Activated T-helper 1 cell treated with Interleukin-2 at 50 U/mL for 16 hours (primary cell): Measurements from ENCODE around the gene HTR3A.
"Not testable (repeated sequence)": the region's sequence is repeated elsewhere in the genome, so short reads cannot be mapped to it uniquely, and the experiment has no call there.

ENCODE experiments used
- DNase-seq: peaks from one replicate; pipeline ENCODE4 v3.0.0-alpha.2; 2020; ENCODE audit warnings: low read depth

HTR3A gene

DNA sequence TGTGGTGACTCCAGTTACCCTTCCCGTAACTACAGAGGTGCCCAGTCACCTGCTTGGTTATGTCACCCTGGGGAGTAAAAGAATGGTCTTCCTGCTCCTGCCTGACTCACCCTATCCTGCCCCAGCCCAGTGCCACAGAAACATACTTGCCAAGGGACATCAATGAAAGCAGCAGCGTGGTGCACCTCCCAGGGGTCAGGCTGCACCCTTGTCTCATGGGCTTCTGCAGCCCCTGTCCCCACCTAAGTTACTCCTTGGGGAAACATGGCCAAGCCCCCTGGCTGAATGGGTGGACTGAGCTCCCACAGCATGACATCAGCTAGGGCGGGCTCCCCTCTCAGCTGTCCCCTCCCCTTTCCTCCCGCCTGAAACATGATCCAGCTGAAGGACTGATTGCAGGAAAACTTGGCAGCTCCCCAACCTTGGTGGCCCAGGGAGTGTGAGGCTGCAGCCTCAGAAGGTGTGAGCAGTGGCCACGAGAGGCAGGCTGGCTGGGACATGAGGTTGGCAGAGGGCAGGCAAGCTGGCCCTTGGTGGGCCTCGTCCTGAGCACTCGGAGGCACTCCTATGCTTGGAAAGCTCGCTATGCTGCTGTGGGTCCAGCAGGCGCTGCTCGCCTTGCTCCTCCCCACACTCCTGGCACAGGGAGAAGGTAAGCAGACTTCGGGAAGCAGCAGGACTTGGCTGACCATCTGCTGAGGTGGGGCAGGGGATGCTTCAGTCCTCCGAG, at the start of gene HTR3A:
Gene HTR3A, plus strand, starts transcription at position 368 of the 730 bp plus-strand sequence. Its CDS starts 218 bp downstream, at position 586.
- no peak for DNase-seq

DNA sequence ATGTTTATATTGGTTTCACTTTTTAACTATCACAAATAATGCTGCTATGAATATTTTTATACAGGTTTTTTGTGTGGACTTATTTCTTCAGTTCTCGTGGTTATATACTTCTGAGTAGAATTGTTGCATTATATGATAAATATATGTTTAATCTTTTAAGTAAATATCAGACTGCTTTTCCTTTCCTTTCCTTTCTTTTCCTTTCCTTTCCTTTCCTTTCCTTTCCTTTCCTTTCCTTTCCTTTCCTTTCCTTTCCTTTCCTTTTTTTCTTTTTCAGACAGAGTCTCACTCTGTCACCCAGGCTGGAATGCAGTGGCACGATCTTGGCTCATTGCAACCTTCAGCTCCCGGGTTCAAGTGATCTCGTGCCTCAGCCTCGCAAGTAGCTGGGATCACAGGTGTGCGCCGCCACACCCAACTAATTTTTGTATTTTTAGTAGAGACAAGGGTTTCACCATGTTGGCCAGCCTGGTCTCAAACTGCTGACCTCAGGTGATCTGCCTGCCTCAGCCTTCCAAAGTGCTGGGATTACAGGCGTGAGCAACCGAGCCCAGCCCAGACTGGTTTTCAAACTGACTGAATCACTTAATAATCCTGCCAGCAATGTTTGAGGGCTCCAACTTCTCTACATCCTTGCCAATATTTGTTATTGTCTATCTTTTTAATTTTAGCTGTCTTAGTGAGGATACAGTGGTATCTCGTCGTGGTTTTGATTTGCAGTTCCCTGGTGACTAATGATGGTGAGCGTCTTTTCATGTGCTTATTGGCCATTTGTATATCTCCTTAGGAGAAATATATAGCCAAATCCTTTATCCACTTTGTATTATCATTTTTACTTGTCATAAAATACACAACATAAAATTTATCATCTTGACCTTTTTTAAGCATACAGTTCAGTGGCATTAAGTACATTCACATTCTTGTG, 48.4 kb upstream of the HTR3A start:
- no peak for DNase-seq

GRCh38 chr11:113928311-113928710, 46.6 kb upstream of the HTR3A start:
- DNase-seq: no peak

DNA sequence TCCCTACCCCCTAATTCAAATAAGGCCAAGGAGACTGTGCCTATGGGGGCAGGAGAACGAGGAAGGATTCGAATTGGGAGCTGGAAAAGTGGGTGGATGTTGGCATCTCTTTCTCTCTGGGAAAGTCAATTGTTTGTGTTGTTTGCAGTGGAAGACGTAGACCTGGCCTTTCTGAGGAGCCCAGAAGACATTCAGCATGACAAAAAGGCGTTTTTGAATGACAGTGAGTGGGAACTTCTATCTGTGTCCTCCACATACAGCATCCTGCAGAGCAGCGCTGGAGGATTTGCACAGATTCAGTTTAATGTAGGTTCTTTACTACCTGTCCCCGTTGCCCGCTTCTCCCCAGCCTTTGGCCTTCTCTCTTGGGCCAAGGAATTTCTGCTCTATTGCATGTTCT, 42.1 kb upstream of the HTR3A start:
- DNase-seq: no peak

DNA sequence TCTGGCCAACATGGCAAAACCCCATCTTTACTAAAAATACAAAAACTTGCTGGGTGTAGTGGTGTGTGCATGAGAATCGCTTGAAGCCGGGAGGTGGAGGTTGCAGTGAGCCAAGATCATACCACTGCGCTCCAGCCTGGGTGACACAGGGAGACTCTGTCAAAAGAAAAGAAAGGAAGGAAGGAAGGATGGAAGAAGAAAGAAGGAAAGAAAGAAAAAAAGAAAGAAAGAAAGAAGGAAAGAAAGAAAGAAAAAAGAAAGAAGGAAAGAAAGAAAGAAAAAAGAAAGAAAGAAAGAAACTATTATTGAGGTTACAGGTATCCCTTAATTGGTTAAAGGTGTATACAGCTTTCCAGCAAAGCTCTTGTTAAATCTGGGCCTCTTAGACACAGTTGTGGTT, 40.7 kb upstream of the HTR3A start:
- DNase-seq: not testable (repeated sequence)

DNA sequence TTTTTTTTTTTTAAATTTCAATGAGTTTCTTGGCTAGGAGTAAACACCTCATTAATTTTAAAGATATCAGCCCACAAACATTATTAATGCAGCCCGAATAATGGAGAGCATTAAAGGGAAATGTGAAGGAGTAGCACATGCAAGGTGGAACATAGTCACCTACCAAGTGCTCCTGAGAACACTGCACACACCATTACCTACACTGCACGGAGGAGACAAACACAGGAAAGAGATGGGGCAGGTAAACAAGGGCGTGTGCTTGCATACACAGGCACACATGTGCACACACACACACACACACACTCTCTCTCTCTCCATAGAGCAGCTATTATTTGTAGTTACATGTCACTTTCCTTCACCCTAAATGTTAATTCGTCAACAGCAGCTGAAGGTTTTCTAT, 40.1 kb upstream of the HTR3A start:
- DNase-seq: no peak

- no peak for DNase-seq
Observed at GRCh38 chr11:113935858-113936257, 39.0 kb upstream of the HTR3A start.

- DNase-seq: no peak
Observed at GRCh38 chr11:113937918-113938317, 37.0 kb upstream of the HTR3A start.

- DNase-seq: no peak
Observed at GRCh38 chr11:113942256-113942655, 32.7 kb upstream of the HTR3A start.

DNA sequence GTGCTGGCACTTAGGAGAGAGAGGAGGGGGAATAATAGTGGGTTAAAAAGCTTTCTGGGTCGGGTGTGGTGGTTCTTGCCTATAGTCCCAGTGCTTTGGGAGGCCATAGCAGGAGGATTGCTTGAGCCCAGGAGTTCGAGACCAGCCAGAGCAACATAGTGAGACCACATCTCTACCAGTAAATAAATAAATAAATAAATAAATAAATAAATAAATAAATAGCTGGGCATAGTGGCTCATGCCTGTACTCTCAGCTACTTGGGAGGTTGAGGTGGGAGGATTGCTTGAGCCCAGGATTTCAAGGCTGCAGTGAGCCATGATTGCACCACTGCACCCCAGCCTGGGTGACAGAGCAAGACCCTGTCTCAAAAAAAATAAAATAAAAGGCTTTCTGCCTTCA, 28.7 kb upstream of the HTR3A start:
- DNase-seq: not testable (repeated sequence)

DNA sequence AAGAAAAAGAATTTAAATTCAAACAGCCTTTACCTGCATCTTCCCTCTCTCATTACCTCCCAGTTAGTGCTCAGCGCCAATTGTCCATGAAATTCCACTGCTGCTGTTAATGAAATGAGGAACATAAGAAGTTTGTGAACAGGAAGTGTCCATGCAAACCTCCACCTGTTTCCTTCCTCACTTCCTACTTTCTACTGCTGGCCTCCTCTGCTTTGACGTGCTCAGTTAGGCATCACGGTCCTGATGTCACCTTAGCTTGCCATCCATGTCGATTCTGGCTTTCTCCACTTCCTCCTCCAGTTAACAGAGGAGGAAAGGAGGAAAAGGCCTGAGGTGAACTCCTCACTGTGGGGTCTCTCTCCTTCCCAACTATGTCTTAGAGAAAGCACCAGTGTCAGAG, 26.9 kb upstream of the HTR3A start:
- DNase-seq: no peak

GRCh38 chr11:113949891-113950290, 25.0 kb upstream of the HTR3A start:
- DNase-seq: no peak

DNA sequence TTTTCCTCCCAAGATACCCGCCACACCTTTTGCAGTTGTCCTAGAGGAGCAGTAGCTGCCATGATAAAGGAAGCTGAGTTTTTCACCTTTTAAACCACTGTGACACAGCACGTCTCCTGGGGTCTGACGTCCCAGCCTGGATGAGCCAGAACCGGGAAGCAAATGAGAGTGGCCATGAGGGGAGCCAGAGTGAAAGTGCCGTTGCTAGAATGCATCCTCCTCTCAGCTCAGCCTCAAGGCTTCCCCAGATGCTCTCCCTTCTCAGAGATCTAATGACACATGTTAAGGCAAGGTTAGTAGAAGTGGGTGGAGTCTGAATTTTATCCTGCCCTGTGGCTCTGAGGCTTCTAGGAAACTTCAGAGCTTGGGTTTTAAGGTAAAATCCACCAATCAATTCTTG, 23.4 kb upstream of the HTR3A start:
- no peak for DNase-seq

- DNase-seq: no peak
Observed at GRCh38 chr11:113952070-113952469, 22.8 kb upstream of the HTR3A start.

DNA sequence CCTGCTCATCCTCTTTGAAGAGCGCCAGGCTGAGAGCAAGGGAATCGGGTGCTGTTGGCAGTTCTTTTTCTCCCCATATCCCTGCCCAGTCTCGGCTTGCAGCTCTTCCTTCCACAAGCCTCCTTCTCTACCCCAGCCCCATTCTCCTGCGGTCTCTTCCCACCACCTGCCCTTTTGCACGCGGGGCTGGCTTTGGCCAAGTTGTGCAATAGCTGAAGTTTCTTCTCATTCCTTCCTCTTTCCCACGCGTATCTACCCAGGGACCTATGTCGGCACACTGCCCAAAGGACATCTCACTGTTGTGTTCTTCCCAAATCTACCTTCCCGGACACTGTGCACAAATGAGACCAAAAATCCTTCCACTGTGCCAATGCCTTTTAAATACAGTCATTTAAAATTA, 22.3 kb upstream of the HTR3A start:
- no peak for DNase-seq

GRCh38 chr11:113954235-113954634, 20.7 kb upstream of the HTR3A start:
- no peak for DNase-seq

DNA sequence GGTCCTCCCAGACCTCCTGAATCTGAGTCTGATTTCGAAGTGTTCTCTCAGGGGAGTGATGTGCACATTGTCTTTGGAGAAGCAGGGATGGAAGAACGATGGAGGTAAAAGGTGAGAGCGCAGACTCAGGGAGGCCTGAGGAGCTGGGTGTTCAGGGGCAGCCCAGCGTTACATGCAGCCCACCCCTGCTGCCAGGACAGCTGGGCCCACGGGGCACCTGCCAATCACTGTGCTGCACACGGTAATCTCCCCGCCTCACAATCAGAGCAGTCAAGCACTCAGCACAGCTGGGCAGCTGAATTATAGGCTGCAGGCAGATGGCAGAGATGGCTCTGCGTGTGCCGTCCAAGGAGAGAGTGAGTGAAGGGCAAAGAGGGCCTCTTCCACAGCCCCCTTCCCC, 17.9 kb upstream of the HTR3A start:
- no peak for DNase-seq

DNA sequence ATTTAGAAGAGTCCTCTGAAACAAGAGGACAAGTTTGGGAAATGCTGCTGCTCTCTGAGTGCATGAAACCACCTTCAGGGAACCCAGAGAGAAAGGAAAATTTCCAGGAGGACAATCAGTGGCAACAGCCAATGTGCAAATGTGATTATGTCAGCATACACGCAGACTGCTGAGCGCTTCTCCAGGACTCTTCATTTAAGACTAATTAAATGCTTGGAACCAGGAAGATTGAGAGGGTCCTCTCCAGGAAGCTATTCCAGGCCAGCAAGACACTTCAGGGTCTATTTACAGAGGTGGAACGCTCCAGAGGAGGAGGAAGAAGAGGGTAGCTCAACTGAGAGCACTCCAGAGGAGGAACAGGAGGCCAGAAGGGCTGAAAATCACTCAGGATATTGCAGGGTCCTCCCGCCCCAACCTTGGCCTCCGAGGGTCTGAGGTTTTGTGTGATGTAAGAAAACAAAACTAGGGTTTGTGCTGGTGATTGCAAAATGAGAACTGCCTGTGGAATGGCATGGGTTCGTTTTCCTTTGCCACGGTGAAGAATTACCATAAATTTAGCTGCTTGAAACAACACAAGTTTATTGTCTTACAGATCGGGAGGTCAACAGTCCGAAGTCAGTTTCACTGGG, 14.1 kb upstream of the HTR3A start:
- no peak for DNase-seq

DNA sequence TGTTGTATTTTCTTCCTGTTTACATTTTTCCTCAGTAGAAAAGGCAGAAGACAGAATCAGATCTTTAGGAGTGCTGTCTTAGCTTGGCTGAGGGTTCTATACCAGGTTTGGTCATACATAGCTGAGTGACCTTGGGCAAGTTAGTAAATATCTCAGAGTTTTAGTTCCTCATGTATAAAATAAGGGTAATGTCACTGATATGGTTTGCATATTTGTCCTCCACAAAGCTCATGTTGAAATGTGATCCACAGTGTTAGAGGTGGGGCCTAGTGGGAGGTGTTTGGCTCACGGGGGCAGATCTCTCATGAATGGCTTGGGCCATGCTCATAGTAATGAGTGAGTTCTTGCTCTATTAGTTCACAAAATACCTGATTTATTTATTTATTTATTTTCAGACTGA, 7.5 kb upstream of the HTR3A start:
- no peak for DNase-seq

DNA sequence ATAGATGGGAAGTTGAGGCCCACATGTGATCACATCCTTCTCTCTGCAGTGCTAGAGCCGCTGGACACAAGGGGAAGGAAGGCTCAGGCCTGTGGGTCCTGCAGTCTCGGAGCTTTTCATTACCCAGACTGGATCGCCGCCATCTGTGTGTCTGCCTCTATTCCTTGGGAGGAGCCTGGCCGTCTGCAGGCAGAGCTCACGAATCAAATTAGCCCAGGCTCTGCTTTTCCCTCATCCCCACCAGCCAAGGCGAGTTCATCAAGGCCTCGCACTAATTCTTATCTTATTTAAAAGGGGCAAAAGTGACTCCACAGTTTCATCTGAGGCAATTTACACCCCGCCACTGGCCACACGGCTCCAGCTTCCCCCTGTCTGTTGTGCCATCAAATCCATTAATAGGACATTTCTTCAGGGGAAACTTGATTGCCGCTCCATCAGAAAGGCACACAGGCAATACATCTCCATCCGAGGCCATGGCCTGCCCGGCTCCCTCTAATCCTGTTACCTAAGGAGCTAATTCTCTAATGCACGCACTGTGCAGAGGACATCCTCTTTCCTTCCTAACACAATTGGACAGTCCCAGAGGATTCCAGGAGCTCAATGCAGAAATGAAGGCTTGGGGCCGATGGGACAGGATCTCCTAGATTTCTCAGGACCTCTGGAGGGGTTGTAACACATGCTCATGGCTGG, 3.3 kb upstream of the HTR3A start:
- no peak for DNase-seq

DNA sequence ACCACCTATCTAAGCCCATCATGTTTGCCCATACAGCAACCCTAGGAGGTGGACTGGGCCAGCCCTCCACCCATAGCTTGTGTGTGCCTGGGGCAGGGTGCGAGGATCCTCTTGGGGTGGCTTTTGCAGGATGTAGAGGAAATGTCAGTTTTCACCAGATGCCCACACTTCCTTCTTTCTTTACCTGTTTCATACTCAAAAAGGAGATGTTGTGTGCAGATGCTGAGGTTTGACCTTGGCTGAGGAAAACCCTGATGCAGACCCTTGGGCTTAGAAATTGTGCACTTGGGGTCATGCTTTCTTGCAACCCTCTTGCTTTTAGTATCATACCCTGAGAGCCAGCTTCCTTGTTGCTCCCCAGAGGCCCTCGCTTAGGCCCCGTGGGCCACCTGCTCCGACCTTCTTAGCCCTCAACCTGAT, 2.2 kb downstream of the HTR3A start:
- no peak for DNase-seq

- no peak for DNase-seq
Observed at GRCh38 chr11:113977701-113978100, 2.8 kb downstream of the HTR3A start.
